ENCODE measurements around the gene HEXB. TPM values are rescaled to one million over a fixed set of nuclear protein-coding genes. Genes with fewer than 3 reads are reported as not detected.

HEXB gene
- total and polyA plus RNA-seq, 2 of the 13 experiments (the other 11 are each of a cell fraction or from before 2014, with no cell fraction given): 100 to 104 TPM

DNA sequence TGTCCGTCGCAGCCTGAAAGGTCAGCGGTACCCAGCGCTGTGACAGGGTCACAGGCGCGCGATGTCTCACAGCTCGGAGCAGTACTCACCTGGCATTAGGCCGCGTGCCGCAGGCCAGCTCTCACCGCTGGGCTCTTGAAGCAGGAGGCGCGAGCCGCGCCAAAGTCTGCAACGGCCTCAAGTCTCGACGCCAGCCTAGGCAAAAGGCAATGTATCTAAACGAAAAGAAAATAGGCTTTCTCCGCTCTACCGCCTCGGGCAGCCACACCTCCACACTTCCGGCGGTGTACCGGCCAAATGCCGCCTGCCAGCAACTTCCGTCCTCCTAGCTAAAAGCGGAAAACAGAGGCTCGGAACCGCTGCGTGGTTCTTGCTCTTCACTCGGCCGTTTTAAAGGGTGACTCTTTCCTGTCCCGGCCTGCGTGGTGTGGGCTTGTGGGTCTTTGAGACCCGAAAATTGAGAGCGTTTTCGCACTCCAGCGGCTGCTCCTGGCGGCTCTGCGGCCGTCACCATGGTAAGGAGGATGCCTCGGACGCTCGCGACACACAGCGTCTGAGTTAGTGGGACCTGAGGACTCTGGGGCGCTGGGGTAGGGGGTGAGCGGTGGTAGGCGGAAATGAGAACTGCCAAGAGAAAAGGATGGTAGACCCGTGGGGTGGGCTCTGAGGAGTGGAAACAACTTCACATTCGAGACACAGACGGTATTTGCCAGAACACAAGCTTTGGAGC, 82.0 kb downstream of the HEXB start, which contains the start of the genes GFM2 and NSA2 (continued):
- TF ChIP-seq, protein P1, sequence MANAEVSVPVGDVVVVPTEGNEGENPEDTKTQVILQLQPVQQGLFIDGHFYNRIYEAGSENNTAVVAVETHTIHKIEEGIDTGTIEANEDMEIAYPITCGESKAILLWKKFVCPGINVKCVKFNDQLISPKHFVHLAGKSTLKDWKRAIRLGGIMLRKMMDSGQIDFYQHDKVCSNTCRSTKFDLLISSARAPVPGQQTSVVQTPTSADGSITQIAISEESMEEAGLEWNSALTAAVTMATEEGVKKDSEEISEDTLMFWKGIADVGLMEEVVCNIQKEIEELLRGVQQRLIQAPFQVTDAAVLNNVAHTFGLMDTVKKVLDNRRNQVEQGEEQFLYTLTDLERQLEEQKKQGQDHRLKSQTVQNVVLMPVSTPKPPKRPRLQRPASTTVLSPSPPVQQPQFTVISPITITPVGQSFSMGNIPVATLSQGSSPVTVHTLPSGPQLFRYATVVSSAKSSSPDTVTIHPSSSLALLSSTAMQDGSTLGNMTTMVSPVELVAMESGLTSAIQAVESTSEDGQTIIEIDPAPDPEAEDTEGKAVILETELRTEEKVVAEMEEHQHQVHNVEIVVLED (CRISPR knock-in tag; IDR thresholded peaks at IDR 0.05; ENCODE audit: borderline replicate concordance): peak; percentile 77
- TF ChIP-seq FIP1L1 (IDR thresholded peaks at IDR 0.05; ENCODE audit: borderline replicate concordance, insufficient read depth, low read depth, low read length): no peak
- 0 out of 2 replicates have a peak, but pooled peaks have one; percentile 33 for TF ChIP-seq ZNF33B (CRISPR knock-in tag; IDR thresholded peaks at IDR 0.05)
- TF ChIP-seq ZNF263 (CRISPR knock-in tag; IDR thresholded peaks at IDR 0.05): no peak; the same call in 1 of the 2 replicates
- TF ChIP-seq, protein P2, sequence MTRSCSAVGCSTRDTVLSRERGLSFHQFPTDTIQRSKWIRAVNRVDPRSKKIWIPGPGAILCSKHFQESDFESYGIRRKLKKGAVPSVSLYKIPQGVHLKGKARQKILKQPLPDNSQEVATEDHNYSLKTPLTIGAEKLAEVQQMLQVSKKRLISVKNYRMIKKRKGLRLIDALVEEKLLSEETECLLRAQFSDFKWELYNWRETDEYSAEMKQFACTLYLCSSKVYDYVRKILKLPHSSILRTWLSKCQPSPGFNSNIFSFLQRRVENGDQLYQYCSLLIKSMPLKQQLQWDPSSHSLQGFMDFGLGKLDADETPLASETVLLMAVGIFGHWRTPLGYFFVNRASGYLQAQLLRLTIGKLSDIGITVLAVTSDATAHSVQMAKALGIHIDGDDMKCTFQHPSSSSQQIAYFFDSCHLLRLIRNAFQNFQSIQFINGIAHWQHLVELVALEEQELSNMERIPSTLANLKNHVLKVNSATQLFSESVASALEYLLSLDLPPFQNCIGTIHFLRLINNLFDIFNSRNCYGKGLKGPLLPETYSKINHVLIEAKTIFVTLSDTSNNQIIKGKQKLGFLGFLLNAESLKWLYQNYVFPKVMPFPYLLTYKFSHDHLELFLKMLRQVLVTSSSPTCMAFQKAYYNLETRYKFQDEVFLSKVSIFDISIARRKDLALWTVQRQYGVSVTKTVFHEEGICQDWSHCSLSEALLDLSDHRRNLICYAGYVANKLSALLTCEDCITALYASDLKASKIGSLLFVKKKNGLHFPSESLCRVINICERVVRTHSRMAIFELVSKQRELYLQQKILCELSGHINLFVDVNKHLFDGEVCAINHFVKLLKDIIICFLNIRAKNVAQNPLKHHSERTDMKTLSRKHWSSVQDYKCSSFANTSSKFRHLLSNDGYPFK (CRISPR knock-in tag; IDR thresholded peaks at IDR 0.05; ENCODE audit: borderline replicate concordance): peak; percentile 94
- TF ChIP-seq, protein P3, sequence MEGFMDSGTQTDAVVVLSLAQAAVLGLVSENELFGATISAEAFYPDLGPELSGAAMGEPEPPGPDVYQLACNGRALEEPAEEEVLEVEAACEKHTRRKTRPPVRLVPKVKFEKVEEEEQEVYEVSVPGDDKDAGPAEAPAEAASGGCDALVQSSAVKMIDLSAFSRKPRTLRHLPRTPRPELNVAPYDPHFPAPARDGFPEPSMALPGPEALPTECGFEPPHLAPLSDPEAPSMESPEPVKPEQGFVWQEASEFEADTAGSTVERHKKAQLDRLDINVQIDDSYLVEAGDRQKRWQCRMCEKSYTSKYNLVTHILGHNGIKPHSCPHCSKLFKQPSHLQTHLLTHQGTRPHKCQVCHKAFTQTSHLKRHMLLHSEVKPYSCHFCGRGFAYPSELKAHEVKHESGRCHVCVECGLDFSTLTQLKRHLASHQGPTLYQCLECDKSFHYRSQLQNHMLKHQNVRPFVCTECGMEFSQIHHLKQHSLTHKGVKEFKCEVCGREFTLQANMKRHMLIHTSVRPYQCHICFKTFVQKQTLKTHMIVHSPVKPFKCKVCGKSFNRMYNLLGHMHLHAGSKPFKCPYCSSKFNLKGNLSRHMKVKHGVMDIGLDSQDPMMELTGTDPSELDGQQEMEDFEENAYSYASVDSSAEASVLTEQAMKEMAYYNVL (CRISPR knock-in tag; IDR thresholded peaks at IDR 0.05; ENCODE audit: borderline replicate concordance): peak; percentile 63; the same call in 1 of the 2 replicates
- peak; percentile 56 for TF ChIP-seq FOXA3 (CRISPR knock-in tag; IDR thresholded peaks at IDR 0.05)
- TF ChIP-seq ZNF234 (CRISPR knock-in tag; conservative IDR thresholded peaks at IDR 0.05): no peak
- TF ChIP-seq ZNF644 (CRISPR knock-in tag; IDR thresholded peaks at IDR 0.05; ENCODE audit: low read depth): no peak
- peak; percentile 47; the same call in 1 of the 2 replicates for TF ChIP-seq HNRNPL (IDR thresholded peaks at IDR 0.05; ENCODE audit: low read depth, low read length)
- TF ChIP-seq ZNF83 (CRISPR knock-in tag; IDR thresholded peaks at IDR 0.05; ENCODE audit: borderline replicate concordance): 0 out of 2 replicates have a peak, but pooled peaks have one; percentile 83
- TF ChIP-seq HNRNPLL (IDR thresholded peaks at IDR 0.05; ENCODE audit: low read depth, low read length, poor library complexity, severe bottlenecking): peak; percentile 59
- no peak; the same call in 1 of the 2 replicates for TF ChIP-seq ZNF510 (CRISPR knock-in tag; IDR thresholded peaks at IDR 0.05; ENCODE audit: low read depth)
- TF ChIP-seq, protein P4, sequence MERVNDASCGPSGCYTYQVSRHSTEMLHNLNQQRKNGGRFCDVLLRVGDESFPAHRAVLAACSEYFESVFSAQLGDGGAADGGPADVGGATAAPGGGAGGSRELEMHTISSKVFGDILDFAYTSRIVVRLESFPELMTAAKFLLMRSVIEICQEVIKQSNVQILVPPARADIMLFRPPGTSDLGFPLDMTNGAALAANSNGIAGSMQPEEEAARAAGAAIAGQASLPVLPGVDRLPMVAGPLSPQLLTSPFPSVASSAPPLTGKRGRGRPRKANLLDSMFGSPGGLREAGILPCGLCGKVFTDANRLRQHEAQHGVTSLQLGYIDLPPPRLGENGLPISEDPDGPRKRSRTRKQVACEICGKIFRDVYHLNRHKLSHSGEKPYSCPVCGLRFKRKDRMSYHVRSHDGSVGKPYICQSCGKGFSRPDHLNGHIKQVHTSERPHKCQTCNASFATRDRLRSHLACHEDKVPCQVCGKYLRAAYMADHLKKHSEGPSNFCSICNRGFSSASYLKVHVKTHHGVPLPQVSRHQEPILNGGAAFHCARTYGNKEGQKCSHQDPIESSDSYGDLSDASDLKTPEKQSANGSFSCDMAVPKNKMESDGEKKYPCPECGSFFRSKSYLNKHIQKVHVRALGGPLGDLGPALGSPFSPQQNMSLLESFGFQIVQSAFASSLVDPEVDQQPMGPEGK (CRISPR knock-in tag; IDR thresholded peaks at IDR 0.05): peak; percentile 49; the same call in 1 of the 2 replicates
- peak; percentile 78; the same call in 1 of the 2 replicates for TF ChIP-seq ZNF567 (CRISPR knock-in tag; IDR thresholded peaks at IDR 0.05; ENCODE audit: borderline replicate concordance)
- no peak for TF ChIP-seq HMG20A (CRISPR knock-in tag; IDR thresholded peaks at IDR 0.05; ENCODE audit: borderline replicate concordance)
- TF ChIP-seq, protein P5, sequence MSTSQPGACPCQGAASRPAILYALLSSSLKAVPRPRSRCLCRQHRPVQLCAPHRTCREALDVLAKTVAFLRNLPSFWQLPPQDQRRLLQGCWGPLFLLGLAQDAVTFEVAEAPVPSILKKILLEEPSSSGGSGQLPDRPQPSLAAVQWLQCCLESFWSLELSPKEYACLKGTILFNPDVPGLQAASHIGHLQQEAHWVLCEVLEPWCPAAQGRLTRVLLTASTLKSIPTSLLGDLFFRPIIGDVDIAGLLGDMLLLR (CRISPR knock-in tag; IDR thresholded peaks at IDR 0.05): no peak
- TF ChIP-seq CEBPB (IDR thresholded peaks at IDR 0.05; ENCODE audit: borderline replicate concordance, low read depth, low read length): no peak

Measured in HepG2 (cell line).